SW 1271 (cell line): Measurements from ENCODE around the gene CHRNB1.

Experiments used
- DNase-seq, 2 experiments: peaks; one replicate each; lab custom pipeline; 2025; lab: John Stamatoyannopoulos, UW

Gene CHRNB1

DNA sequence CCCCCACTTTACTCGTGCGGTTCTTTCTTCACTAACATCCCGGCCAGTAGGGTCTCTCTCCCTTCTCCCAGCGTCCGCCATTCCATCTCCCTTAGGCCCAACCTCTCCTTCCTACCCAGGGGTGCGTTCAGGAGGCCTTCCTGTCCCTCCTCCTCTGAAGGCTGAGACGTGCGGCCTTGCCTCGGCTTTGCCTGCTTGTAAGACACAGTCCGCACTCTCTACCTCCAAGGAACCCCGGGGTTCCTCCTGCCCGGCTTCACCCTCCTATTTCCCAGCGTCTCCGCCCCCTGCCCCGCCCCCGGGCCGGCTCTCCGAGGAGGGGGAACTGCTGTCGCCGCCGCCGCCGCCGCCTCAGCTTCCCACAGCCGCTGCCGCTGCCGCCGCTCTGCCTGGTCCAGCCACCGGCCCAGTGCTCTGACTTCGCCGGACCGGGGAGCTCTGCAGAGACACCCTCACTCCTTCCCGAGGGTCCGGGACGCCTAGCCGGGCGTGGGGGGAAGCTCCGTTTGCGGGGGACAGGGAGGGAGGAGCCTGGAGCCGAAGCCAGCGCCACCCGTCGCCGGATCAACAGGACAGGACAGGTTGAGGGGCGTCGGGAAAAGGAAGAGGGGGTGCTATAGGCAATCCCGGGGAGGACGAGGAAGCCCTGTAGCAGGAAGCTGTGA, 6.8 kb upstream of the CHRNB1 start:
- DNase-seq, result peak in 1 of 2 experiments; percentile 17

DNA sequence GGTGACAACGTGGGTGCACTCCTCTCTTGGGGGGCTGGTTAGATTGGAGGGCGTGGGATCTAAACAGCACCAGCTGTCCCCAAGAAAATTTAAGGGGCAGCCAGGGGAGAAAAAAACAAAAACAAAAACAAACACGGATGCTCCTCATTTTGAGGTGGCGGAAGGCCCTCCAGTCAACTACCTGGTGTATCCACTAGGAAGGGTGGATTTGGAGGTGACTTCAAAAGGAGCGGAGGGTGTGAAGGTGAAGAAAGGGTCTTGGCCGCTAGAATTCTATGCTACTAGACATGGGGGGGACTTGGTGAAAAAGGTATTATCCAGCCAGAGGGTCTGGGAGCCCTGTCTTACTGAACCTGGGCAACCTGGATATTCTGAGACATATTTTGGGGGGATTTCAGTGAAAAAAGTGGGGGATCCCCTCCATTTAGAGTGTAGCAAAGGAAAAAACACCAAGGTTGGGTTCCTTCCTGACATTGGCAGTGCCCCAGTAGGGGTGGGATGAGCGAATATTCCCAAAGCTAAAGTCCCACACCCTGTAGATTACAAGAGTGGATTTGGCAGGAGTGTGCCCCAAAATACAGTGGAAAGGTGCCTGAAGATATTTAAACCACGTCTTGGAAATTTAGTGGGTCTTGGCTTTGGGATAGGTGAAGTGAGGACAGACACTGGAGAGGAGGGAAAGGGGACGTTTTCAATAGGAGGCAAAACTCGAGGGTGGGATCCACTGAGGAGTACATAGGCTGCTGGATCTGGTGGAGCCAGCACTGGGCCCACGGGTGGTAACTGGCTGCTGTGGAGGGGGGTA, 6.0 kb upstream of the CHRNB1 start:
- DNase-seq, result no peak

DNA sequence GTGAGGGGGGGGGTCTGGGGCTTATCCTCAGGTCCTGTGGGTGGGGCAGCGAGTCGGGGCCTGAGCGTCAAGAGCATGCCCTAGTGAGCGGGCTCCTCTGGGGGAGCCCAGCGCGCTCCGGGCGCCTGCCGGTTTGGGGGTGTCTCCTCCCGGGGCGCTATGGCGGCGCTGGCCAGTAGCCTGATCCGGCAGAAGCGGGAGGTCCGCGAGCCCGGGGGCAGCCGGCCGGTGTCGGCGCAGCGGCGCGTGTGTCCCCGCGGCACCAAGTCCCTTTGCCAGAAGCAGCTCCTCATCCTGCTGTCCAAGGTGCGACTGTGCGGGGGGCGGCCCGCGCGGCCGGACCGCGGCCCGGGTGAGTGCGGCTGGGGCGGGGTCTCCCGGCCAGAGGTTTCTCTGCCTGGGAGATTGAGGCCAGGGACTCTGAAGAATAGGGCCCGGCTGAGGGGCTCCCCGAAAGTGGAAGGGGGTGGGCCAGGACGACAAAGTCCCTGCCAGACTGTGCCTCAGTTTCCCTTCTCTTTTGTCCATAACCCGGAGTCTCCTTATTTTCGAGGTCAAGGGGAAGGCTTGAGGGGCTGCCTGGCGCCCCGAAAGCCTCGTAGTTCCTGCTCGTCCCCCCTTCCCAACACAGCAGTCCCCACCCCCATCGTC, 5.3 kb upstream of the CHRNB1 start, which contains the start of gene FGF11:
FGF11 (plus strand) TSS at position 51 of the 651 bp plus-strand sequence; CDS start at position 160, 109 bp downstream.
- no peak for DNase-seq

DNA sequence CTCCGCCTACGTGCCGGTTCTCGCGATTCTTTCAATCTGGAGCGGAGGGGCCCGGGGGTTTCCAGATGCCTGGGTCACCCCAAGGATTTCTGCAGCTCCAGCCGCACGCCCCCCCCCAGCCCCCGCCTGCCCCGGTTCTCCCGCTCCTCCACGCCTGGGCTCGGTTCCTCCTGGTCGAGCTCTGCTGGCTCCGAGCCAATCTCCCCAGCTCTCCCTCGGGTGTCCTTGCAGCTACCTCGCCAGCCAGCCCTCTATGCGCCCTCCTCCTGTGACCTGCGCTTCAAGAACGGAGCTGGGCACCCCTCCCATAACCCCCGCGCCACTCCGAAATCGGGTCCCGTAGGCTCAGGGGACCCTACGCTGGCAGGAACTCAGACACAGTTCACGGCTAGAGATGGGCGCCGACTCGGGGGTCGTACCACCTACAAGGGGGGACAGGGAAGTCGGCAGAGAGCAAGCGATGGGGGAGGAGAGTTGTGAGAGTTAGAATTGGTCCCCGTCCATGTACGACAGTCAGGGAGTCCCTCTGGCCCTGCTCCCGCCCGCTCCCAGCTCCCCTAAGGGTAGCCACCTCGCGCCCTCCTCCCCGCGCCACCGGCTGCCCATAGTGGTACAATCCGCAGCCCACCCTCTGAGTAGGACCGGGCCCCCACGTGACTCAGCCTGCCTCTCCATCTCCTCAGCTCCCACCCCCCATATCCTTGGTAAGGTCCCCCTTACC, 4.6 kb upstream of the CHRNB1 start:
- no peak for DNase-seq

DNA sequence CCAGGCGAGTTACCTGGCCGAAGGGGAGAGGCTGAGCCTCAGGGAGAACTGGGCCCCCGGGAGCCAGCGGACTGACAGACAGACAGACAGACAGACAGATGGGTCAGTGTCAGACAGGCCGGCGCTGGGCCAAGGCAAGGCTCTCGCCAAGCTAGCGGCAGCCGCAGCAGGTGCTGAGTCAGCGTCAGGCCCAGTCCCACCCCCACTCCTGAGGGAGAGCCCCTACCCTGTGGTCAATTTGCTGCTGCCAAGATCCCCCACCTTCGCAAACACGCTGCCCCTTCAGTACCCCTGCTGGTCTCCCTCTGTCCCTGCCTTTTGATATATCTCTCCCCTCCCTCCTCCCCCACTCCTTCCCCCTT, 4.0 kb upstream of the CHRNB1 start:
- no peak for DNase-seq

DNA sequence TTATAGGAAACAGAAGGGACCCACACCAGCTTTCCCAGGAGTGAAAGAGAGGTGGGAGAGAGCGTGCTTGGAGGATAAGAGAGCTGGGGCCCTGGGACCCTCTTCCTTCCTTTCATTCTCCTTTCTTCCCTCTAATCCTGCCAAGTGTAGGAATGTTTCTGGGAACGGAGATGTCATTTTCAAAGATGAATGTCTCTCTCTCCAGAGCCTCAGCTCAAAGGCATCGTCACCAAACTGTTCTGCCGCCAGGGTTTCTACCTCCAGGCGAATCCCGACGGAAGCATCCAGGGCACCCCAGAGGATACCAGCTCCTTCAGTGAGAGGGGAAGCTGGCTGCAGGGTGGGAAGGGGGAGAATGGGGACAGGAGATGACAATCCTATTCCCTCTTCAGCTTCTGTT, 3.6 kb upstream of the CHRNB1 start:
- no peak for DNase-seq

DNA sequence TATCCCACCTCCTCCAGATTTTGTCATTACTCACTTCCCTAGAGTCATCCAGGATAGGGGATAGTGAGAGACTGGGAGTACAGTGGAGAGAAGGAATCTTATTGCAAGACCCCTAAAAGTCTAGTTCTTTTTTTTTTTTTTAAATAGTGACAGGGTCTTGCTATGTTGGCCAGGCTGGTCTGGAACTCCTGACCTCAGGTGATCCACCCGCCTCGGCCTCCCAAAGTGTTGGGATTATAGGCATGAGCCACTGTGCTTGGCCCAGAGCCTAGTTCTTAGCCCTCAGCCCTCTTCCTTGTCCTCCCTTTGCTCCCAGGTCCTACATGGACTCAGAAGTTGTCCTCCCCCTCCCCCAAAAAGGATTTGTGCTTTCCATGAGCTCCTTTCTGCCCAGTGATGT, 2.7 kb upstream of the CHRNB1 start:
- DNase-seq, result no peak

DNA sequence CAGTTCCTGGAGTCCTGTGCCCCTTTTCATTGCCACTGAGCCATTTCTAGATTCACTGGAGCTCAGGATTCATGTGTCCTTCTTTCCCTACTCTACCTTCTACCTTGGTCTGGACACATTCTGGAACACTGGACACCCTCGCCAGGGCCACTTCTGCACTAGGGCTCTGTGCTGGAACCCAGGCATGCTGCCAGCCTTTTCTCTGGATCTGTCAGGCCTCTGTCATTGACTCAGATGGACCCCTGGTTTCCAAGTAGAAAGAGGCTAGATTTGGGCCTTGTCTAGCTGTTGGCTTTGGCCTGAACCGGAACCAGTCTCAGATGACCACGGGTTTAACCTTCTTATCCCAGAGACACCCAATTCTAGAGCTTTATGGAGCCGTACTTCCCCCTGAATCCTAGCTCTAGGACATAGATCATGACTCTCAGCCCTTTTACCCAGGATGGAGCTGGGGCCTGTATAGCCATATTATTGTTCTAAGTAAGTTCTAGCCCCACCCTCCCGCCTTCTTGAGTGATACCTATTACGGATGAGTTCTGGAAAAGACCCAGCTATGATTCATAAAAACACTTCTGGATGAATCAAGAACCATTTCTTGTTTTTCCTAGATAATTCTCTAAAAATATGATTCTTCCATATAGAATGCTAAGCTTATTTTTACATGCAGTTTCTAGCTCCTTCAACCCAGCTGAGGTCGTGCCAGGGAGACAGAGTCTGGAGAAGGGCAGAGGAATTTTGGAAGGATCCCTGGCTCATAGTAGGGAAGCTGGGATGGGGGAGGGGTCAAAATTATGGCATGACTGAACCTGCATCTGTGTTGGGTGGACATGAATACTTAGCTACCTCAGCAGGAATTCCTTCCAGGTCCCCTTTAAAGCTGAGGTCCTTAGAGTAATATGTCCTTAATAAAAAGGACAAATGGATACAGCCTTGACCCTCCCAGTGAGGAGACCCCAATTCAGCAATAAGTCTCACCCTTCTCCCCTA, 1.1 kb upstream of the CHRNB1 start:
- no peak for DNase-seq

DNA sequence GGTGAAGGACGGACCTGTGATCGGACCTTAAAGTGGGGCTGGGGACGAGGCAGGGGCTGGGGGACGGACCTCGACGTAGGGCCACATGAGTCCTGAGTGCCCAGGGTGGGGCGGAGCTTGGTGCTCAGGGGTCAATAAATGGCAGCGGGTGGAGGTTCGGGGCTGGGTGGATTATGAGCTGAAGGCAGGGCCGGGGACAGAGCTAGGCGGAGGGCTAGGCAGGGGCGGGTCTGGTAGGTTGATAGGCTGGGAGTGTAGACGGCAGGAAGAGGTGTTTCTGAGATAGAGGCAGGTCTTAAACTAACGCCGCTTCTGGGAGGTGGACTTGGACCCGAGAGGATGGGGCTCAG, 733 bp downstream of the CHRNB1 start:
- peak; percentile 81 to 82 for DNase-seq

DNA sequence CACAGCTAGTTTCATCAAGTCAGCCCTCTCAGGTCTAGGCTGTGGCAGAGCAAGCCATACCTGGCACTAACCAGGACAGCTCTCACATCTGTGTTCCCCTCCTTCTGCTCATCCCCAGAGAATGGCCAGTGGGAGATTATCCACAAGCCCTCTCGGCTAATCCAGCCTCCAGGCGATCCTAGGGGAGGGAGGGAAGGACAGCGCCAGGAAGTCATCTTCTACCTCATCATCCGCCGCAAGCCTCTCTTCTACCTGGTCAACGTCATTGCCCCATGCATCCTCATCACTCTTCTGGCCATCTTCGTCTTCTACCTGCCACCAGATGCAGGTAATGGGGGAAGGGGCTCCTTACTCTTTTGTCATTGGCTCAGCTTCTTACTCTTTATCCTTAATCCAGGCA, 3.6 kb downstream of the CHRNB1 start:
- no peak for DNase-seq

DNA sequence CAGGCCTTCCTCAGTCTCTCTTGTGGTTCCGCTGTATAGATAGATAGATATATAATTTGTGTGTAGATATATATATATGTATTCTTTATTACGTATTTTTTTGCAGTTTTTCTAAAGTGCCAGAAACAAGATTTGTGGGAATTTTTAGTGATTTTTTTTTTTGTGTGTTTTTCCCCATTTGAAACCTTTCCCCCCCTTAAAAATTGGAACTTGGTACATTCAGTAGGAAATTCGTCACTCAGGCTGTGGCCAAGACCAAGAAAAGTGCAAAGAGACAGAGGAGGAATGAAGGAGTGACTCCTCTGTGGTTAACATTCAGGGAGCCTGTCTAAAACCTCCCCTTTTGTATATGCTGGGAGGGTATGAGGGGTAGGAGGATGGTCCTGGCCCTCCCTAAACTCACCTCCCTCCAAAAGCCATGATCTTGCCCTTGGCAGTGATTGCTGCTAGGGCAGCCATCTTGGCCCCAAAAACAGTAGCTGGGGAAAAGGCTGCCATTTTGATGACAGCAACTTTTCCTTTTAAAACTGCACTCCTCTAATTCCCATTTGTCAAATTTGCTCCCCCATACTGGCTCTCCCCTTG, 15.2 kb downstream of the CHRNB1 start:
- DNase-seq, result no peak

DNA sequence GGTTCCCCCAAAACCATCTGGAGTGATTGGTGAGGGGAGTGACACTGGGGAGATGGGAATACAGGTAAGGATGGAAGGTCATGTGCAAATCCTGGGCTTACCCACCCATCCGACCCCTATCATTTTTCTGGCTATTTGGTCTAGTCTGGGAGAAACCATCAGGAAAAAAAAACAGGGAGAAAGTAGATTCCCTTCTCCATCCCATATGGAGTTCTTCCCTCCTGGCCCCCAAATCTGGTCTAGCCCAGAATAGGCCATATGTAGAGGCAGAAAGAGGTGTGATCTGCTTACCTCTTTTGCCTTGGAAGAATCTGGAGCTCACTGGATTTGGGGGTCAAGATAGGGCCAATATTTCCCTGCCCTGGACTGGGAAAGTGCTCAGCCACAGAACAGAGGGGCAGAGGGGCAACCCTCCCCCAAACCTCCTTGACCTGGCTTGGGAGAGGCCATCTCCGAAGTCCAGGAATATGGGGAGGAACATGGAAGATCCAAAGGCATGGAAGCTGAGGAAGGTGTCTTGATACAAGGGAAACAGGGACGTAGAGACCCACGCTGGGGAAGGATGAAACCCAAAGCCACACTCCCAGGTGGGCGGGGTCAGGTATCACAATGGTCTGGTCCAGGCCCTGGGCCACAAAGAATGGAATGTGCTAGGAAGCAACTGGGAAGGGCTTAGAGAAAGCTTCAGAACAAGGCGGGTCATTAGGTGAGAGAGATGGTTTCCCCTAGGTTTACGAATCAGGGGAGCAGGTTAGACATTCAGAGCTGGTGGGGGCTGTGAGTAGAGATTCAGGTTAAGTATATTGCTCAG, 16.2 kb downstream of the CHRNB1 start:
- no peak for DNase-seq

DNA sequence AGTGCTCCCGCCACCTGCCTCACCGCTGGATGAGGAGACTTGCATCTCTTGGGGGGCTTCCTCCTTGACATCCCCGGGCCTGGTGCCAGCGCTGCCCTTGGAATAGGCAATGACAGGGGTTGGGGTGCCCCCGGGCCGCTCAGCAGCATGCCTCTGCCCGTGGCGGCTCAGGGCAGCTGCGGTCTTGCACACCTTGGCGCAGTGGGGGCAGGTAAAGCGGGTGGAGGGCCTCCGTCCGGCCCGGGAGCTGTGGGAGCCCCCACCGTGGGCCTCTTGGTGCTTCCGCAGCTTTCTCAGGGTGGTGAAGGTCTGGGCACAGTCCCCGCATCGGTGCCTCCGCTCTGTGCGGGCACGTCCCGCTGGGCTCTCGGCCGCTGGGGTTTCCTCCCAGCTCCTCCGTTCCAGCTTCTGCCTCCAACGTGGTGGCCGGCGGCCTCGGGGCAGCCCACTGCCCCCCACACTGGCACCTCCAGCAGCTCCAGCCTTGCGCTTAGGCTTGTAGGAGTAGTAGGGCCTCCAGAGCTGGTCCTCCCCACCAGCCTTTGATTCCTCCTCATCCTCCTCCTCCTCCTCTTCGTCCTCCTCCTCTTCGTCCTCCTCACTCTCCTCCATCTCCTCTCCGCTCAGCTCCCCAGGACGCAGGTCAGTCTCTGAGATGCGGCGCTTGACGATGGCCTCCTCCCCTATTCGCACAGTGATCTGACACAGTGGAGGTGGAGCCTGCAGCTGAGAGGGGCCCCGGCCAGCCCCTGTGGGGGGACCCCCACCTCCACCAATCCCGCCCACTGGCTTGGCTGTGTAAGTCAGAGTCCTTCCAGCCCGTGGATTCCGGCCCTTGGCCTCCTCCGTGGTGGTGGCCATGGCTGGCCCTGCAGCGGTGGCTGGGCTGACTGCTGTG, 17.9 kb downstream of the CHRNB1 start:
- DNase-seq, result no peak

DNA sequence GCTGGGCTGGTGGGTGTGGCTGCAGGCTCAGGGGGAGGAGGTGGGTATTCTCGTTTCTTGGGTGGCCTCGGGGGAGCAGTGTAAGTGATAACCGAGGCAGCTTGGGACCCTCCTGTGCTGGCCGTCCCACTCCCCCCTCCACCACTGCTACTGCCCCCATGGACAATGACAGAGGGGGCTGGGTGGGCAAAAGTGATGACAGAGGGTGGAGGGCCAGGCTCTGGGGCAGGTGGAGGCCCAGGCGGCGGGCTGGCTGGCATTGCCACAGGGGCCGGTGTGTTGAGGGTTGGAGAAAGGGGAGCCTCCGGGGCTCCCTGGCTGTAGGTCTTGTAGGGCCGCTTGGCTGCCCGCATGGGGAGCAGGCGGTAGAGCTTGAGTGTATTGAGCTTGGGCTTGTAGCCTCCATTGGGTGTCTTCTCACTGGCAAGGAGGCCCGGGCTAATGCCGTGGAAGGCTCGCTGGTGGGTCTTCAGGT, 18.5 kb downstream of the CHRNB1 start:
- DNase-seq, result no peak

DNA sequence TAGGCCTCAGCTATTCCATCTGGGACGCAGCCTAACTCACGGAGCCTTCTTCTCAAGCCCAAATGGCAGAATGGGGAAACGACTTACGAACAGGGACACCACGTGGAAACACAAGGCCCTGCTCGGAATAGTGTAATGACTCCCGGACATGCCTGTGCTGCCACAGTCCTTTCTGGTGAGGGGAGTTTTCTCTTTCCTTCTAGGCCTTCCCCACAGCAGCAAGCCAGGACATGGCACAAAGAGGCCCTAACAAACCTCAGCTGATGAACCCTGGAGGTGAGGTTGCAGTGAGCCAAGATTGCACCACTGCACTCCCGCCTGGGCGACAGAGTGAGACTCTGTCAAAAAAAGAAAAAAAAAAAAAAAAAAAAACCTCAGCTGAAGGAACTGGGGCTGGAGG, 19.2 kb downstream of the CHRNB1 start:
- DNase-seq, result no peak

DNA sequence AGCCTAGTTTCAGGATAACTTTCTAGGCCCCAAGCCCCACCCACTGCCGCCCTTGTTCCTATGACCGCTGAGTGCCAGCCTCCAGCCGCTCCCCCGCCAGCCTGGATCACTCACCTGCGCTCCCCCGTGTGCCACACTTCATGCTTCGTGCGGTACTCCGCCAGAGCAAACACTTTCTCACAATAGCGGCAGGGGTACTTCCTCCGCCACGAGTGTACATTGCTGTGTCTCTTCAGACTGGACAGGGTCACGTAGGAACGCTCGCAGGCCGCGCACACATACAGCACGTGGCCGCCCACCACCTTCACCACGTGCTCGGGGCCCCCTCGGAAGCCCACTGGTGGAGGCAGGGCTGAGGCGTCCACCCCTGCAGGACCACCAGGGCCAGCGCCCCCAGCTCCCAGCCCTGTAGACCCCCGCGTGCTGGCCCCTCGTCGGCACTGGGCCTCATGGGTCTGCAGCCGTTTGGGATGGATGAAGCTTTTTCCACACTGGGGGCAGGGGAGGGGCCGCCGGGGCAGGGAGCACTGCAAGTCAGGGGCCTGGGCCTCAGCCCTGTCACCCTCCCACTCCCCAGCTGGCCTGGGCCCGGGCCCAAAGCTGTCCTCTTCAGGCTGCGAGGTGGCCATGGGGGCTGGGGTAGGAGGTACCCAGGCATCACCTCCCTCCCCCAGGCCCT, 20.9 kb downstream of the CHRNB1 start:
- DNase-seq, result no peak

DNA sequence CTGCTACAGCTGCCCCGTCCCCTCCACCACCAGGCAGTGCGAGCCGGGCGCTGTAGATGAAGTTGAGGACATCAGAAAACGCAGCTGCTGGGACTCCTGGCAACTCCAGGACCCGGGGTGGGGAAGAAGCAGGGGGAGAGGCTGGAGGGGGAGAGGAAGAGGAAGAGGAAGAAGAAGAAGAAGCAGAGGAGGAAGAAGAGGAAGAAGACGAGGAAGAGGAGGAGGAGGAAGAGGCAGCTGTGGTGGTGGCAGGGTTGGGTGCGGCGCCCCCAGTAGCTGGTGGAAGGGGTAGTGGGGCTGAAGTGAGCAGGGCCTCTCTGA, 21.4 kb downstream of the CHRNB1 start:
- DNase-seq, result no peak

DNA sequence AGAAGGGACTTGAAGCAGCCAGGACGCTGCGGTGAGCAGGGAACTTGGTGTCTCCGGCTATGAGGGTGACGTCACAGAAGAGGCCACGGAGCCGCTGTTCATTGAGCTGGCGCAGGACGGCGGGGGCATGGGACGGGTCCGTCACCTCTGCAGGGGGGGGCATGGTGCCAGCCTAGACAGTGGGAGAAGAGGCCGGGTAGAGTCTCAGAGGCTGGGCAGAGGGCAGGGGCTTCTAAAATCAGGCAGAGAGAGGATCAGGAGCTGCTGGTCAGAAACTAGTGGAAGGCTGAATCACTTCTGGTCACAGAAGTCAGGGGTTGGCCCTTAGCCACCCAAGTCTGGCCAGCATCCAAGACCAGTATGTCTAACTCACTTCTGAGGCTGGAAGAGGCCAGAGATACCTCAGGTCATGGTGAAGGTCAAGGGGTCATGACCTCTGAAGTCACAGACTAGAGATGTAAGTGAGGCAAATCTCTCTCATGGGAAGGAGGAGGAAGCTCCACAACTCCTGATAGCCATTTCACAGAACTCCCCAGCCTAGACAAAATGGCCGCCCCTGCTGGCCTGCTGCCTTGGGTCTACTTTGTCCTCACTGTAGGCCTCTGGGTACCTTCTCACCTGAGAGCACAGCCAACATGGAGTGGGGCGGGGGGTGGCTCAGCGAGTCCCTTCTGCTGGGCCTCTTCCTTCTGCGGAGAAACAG, 21.9 kb downstream of the CHRNB1 start:
- DNase-seq, result no peak
